Measurements from ENCODE around the gene OR10H5. TPM values are rescaled to one million over a fixed set of nuclear protein-coding genes. Genes with fewer than 3 reads are reported as not detected.

OR10H5 gene
- total RNA-seq, 1 experiment from 2014 or later = not detected

DNA sequence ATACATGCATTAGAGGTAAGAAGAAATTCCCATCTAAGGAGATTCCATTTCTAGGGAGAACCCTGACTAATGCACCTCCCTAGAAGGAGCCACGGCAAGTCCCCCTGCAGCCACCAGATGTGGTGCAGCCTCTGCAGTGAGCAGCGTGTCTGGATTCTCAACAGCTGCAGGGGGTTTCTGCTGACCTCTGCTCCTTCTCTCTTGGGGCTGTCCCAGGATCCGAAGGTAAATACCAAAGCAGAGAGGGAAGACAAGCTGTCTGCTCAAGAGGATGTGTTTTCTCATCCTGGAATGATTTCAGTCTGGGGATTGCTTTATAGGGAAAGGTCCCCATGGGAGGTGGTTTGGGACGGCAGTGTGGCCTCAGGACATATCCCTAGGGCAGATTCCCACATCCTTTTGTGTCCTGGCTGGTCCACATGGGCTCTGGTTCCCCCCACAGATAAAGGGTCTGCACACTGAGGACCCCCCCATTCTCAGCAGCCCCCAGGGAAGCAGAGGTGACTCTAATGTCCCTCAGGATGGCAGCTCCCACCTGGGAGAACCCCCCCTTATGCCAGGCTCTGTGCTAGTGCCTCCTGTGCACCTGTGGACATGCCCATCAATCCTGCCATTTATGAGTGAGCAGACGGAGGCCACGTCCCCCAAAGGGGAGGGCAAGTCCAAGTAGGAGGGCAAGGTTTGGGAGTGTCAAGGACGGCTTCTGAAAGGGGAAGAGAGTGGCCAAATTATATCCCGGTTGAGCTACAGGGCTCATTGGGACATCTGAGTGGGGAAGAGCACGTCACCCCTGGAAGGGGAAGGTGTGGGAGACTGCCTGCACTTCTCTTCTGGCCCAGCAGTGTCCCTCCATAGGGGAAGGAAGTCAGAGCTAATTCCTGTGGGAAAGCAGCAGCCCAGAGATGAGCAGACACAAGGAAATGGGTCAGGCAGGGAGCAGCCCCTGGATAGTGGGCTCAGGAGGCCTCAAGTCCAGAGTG, 10.2 kb upstream of the OR10H5 start:
- ChIA-PET POLR2A (ENCODE audit: unreplicated experiment) (no interaction called here), CTCF (no interaction called here)
- no peaks in the 10 kb centered on the region for H3K79me2 ChIP-seq (ENCODE audit: low read depth)
- H3K4me3 ChIP-seq = no peak overlapping the region
- H3K9me3 ChIP-seq (ENCODE audit: insufficient read depth, low read depth) = no peaks in the 10 kb centered on the region
- no peak overlapping the region for H2AFZ ChIP-seq
- peaks cover 15% of the 10 kb centered on the region for H3F3A ChIP-seq (ENCODE audit: insufficient read depth, low read depth)
- no peak overlapping the region for H3K4me2 ChIP-seq
- H4K20me1 ChIP-seq (ENCODE audit: insufficient read depth) = no peaks in the 10 kb centered on the region
- no peak for DNase-seq
- no TSS peak for BruUV-seq (replicated peaks)
- no peak for TF ChIP-seq EZH2 (IDR thresholded peaks at IDR 0.05; ENCODE audit: low read depth)
- no peak for TF ChIP-seq CTCF (conservative IDR thresholded peaks at IDR 0.05)
- peaks cover 11% of the 10 kb centered on the region; the same call in 1 of the 2 replicates for H3K4me1 ChIP-seq (replicated peaks; ENCODE audit: insufficient read depth)
- no peaks in the 10 kb centered on the region for H3K9me2 ChIP-seq (ENCODE audit: insufficient read depth)
- intact Hi-C loops (cut with micrococcal nuclease; ENCODE audit: unreplicated experiment) = no loop called here
- H3K27me3 ChIP-seq (ENCODE audit: insufficient read depth, low read depth) = peaks cover 55% of the 10 kb centered on the region
- H3K36me3 ChIP-seq (ENCODE audit: low read depth) = no peaks in the 10 kb centered on the region
- no peak overlapping the region for H3K27ac ChIP-seq

GRCh38 chr19:15779756-15780476, 7.5 kb upstream of the OR10H5 start:
- intact Hi-C loops (cut with micrococcal nuclease; ENCODE audit: unreplicated experiment) = no loop called here
- Histone ChIP-seq H4K20me1 (ENCODE audit: insufficient read depth) (no peaks in the 10 kb centered on the region), H3K4me3 (no peak overlapping the region), H3F3A (ENCODE audit: insufficient read depth, low read depth) (peaks cover 15% of the 10 kb centered on the region), H3K79me2 (ENCODE audit: low read depth) (no peaks in the 10 kb centered on the region), H3K9me2 (ENCODE audit: insufficient read depth) (no peaks in the 10 kb centered on the region), H3K27me3 (ENCODE audit: insufficient read depth, low read depth) (peaks cover 29% of the 10 kb centered on the region), H3K27ac (no peak overlapping the region), H2AFZ (no peak overlapping the region), H3K4me2 (no peak overlapping the region), H3K36me3 (ENCODE audit: low read depth) (no peaks in the 10 kb centered on the region), H3K9me3 (ENCODE audit: insufficient read depth, low read depth) (no peaks in the 10 kb centered on the region), H3K4me1 (replicated peaks; ENCODE audit: insufficient read depth) (peaks cover 11% of the 10 kb centered on the region; the same call in 1 of the 2 replicates)
- TF ChIP-seq CTCF (conservative IDR thresholded peaks at IDR 0.05) (no peak), EZH2 (IDR thresholded peaks at IDR 0.05; ENCODE audit: low read depth) (no peak)
- BruUV-seq (replicated peaks) = no TSS peak
- CTCF ChIA-PET = no interaction called here
- POLR2A ChIA-PET (ENCODE audit: unreplicated experiment) = no interaction called here
- peak; percentile 28 to 42 for DNase-seq

DNA sequence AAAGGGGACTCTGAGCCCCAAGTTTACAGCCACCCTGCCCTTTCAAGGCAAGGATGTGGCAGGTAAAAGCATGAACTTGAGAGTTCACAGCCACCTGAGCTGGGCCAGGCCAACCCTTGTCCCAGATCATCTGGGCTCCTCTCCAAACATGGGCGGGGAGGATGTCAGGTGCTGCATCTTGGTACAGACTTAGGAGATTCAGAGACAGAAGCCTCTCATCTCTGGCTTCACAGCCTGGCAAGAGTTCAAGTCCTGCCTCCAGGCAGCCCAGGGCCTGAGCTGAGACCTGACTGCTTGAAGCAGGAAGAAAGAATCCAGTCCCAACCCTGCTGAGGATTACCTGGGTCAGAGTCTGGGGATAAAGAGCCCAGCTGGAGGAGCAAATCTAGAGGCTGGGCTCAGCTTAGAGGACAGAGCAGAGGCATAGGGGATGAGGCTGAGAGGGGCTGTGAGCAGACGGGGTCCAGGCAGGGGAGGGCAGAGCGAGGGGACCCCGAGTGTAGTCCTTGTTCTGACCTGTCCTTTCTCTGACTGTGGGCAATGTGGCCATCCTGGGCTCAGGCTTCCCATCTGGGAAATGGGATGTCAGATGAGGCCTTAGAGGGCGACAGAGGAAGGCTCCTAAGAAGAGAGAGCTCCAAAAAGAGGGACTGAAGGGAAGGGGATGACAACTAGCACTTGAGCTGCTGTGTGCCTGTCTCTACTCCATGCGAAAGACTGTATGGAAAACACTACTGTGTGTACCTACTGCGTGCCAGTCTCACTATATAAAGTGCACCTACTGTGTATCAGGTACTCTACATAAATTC, 6.6 kb upstream of the OR10H5 start:
- intact Hi-C loops (cut with micrococcal nuclease; ENCODE audit: unreplicated experiment) = no loop called here
- Histone ChIP-seq H3K27me3 (ENCODE audit: insufficient read depth, low read depth) (peaks cover 20% of the 10 kb centered on the region), H4K20me1 (ENCODE audit: insufficient read depth) (no peaks in the 10 kb centered on the region), H3K27ac (no peak overlapping the region), H3K4me1 (replicated peaks; ENCODE audit: insufficient read depth) (peaks cover 11% of the 10 kb centered on the region; the same call in 1 of the 2 replicates), H3K79me2 (ENCODE audit: low read depth) (no peaks in the 10 kb centered on the region), H3K36me3 (ENCODE audit: low read depth) (no peaks in the 10 kb centered on the region), H3K4me2 (no peak overlapping the region), H3K4me3 (no peak overlapping the region), H3K9me2 (ENCODE audit: insufficient read depth) (no peaks in the 10 kb centered on the region), H2AFZ (no peak overlapping the region), H3K9me3 (ENCODE audit: insufficient read depth, low read depth) (no peaks in the 10 kb centered on the region), H3F3A (ENCODE audit: insufficient read depth, low read depth) (peaks cover 15% of the 10 kb centered on the region)
- DNase-seq = peak; percentile 19 to 51
- no peak for TF ChIP-seq CTCF (conservative IDR thresholded peaks at IDR 0.05)
- POLR2A ChIA-PET (ENCODE audit: unreplicated experiment) = no interaction called here
- BruUV-seq (replicated peaks) = no TSS peak
- CTCF ChIA-PET = no interaction called here
